Testis (tissue), 2 donors: ENCODE data around the gene KLK7.

Source experiments
- POLR2A ChIP-seq: fragments of 450-650 bp; IDR thresholded peaks from one replicate; pipeline ENCODE4 v1.6.1; 2017; ENCODE audit warnings: antibody characterized with exemption, mild to moderate bottlenecking, moderate library complexity
- TF ChIP-seq, protein P1 (sequence below), 3 experiments: fragments of 450-650 bp in 2 of 3; fragments of 200-600 bp in 1 of 3; sonication (generic) in 1 of 3; IDR thresholded peaks; one replicate each; pipeline ENCODE4 v1.5.1; 2016 to 2019; ENCODE audit warnings: antibody characterized with exemption in 3 of 3, mild to moderate bottlenecking in 2 of 3, moderate library complexity in 1 of 3

DNA sequence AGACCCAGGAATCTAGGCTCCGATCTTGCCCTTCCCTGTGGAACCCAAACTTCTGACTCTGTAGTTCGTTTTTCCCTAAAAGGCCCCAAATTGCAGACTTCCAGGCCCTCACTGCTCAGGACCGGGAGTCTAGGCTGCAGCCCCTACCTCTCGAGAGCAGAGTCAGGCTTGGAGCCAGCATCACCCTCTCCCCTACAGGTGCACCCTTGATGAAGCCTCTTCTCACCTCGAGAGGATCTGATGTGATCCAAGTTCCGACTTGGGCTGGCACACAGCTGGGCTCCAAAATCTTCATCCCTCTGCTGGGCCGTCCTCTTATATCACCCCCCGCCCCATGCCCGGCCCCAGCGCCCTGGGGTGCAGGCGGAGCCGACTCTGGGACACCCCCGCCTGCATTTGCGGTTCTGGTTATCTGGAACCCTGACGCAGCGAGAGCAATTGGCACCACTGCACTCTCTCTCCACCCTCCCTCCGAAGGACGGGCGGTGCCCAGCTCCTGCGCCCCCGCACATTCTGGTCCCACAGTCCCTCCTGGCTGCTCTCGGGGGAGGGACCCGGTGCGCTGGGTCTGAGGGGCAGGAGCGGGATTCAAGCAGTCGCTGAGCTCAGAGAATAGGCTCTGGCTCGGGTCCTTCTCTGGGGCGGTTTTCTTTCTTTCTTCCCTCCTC lies at the start of gene KLK7:
- TF ChIP-seq, protein P1, sequence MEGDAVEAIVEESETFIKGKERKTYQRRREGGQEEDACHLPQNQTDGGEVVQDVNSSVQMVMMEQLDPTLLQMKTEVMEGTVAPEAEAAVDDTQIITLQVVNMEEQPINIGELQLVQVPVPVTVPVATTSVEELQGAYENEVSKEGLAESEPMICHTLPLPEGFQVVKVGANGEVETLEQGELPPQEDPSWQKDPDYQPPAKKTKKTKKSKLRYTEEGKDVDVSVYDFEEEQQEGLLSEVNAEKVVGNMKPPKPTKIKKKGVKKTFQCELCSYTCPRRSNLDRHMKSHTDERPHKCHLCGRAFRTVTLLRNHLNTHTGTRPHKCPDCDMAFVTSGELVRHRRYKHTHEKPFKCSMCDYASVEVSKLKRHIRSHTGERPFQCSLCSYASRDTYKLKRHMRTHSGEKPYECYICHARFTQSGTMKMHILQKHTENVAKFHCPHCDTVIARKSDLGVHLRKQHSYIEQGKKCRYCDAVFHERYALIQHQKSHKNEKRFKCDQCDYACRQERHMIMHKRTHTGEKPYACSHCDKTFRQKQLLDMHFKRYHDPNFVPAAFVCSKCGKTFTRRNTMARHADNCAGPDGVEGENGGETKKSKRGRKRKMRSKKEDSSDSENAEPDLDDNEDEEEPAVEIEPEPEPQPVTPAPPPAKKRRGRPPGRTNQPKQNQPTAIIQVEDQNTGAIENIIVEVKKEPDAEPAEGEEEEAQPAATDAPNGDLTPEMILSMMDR (IDR thresholded peaks at IDR 0.05), result no peak
- TF ChIP-seq POLR2A, result no peak
